BLaER1 (cell line): Measurements from ENCODE around the gene LMCD1.
A peak's percentile ranks its signal among the peaks of the same experiment; 100 is the strongest.

Experiments
- H3K27ac ChIP-seq: shearing (Covaris generic); formaldehyde crosslinking; 2 replicates; pipeline ENCODE4 v1.8.1; 2022
- H3K27me3 ChIP-seq: shearing (Covaris generic); formaldehyde crosslinking; 2 replicates; pipeline ENCODE4 v1.8.1; 2022
- H3K36me3 ChIP-seq: shearing (Covaris generic); formaldehyde crosslinking; 2 replicates; pipeline ENCODE4 v1.8.1; 2022
- H3K4me1 ChIP-seq: shearing (Covaris generic); formaldehyde crosslinking; 2 replicates; pipeline ENCODE4 v1.8.1; 2022
- H3K4me2 ChIP-seq: shearing (Covaris generic); formaldehyde crosslinking; 2 replicates; pipeline ENCODE4 v1.8.1; 2022
- H3K4me3 ChIP-seq: shearing (Covaris generic); formaldehyde crosslinking; 2 replicates; pipeline ENCODE4 v1.8.1; 2022
- H3K9ac ChIP-seq: shearing (Covaris generic); formaldehyde crosslinking; 2 replicates; pipeline ENCODE4 v1.8.1; 2022
- H3K9me3 ChIP-seq: shearing (Covaris generic); formaldehyde crosslinking; 2 replicates; pipeline ENCODE4 v1.8.1; 2022
- H4K20me1 ChIP-seq: shearing (Covaris generic); formaldehyde crosslinking; 2 replicates; pipeline ENCODE4 v1.8.1; 2022
- Cebpa-rat ChIP-seq: shearing (Covaris generic); IDR thresholded peaks from 2 replicates; pipeline ENCODE4 v1.8.1; 2022

Gene LMCD1

DNA sequence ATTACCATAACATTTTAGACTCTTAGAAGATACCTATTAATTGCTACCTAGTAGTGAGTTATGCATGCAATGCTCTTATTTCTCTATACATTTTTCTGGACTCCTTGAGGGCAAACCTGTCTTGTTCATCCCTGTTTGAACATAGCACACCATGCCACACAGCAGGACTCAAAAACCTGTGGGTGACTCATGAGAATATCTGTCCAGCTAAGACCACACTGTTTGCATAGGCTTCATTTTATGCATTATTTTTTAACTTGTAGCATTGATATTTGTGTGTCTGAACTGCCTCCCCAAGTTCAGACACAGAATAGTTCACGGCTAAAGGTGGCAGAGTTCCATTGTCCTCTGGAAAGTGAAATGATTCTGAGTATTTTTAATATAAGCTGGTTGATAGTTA lies 1.8 kb downstream of the LMCD1 start:
- H4K20me1 ChIP-seq, result no peaks in the 10 kb centered on the region
- H3K4me2 ChIP-seq, result peak overlapping the region; percentile 68
- H3K27ac ChIP-seq, result 0 out of 2 replicates have a peak overlapping the region, but pooled peaks have one; percentile 31
- no peak overlapping the region for H3K4me3 ChIP-seq
- no peak overlapping the region for H3K9ac ChIP-seq
- H3K36me3 ChIP-seq, result no peaks in the 10 kb centered on the region
- H3K4me1 ChIP-seq, result peaks cover 54% of the 10 kb centered on the region
- peaks cover 6% of the 10 kb centered on the region; the same call in 1 of the 2 replicates for H3K9me3 ChIP-seq
- no peaks in the 10 kb centered on the region for H3K27me3 ChIP-seq
- no peak for TF ChIP-seq Cebpa-rat

DNA sequence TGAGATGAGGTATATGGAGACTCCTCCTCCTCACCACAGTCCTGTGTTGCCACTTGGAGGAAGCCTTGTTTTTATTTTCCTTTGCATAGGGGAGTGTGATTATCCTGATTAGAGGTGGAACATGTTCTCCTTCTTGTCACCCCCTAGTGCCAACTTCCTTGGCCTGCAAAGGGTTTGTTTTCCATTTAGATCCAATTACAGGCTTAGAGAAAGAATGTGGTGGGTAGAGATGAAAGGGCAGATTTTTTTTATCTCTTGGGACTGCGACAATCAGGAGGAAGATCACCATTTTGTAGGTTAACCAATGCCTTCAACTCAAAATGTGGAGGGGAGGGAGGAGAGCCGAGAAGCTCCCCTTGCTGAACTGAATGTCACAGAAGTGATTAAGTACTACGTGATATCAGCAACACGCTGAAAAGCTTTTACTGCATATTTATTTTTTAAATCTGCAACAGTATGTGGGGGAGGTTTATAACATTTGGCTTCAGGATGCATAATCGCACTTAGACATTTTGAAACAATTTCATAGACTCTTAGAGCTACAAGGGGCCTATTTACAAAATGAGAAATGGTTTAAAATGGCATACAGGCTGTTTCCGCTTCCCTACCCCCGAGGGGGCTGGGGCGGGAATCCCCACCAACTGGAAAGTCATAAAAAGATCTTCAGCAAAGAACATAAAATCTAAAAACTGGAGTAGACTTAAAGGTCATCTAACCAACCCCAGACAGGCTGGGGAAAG lies 2.4 kb downstream of the LMCD1 start:
- H4K20me1 ChIP-seq, result no peaks in the 10 kb centered on the region
- H3K4me3 ChIP-seq, result no peak overlapping the region
- no peak for TF ChIP-seq Cebpa-rat
- peaks cover 54% of the 10 kb centered on the region for H3K4me1 ChIP-seq
- peak overlapping the region; percentile 68 for H3K4me2 ChIP-seq
- no peaks in the 10 kb centered on the region for H3K36me3 ChIP-seq
- H3K9me3 ChIP-seq, result peaks cover 6% of the 10 kb centered on the region; the same call in 1 of the 2 replicates
- no peaks in the 10 kb centered on the region for H3K27me3 ChIP-seq
- peak overlapping the region; percentile 31 for H3K27ac ChIP-seq
- no peak overlapping the region; the same call in 1 of the 2 replicates for H3K9ac ChIP-seq

DNA sequence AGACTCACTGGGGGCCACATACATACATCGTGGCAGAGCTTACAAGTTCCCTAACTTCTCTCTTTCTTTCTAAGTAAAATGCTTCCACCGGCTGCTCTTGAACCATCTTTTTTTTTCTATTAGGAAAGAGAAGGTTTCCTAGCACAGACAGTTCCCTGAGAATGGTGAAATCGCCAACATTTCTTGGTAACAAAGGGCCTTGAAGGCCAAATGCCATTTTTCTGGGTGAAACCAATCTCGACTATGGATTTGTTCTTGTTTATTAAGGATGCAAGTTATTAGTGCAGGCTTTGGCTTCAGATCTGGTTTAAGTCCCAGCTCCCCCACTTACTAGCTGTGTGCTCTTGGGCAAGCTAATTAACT lies 3.0 kb downstream of the LMCD1 start:
- peak overlapping the region; percentile 31 for H3K27ac ChIP-seq
- H3K9me3 ChIP-seq, result peaks cover 6% of the 10 kb centered on the region; the same call in 1 of the 2 replicates
- peaks cover 54% of the 10 kb centered on the region for H3K4me1 ChIP-seq
- no peak overlapping the region; the same call in 1 of the 2 replicates for H3K9ac ChIP-seq
- no peak overlapping the region for H3K4me3 ChIP-seq
- no peak for TF ChIP-seq Cebpa-rat
- peak overlapping the region; percentile 68 for H3K4me2 ChIP-seq
- H3K36me3 ChIP-seq, result no peaks in the 10 kb centered on the region
- no peaks in the 10 kb centered on the region for H3K27me3 ChIP-seq
- H4K20me1 ChIP-seq, result no peaks in the 10 kb centered on the region

DNA sequence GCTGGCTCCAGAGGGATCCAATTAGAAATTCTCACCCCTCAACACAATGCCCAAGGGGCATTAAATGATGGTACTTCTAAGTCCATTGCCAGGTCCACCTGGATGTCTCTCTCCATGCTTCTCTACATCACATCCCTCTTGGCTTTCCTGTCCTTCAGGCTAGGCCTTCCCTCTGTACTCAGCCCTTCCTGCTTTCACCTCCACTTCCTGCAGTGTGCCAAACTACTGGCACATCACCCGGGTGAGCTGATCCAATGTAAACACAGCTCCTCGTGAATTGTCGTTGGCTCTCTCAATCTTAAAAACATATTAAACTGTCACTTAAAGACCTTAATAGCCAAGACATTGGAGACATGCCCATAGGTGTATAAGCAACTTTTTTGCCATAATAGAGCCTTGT lies 4.0 kb downstream of the LMCD1 start:
- Histone ChIP-seq H3K4me1 (peaks cover 54% of the 10 kb centered on the region), H3K4me2 (0 out of 2 replicates have a peak overlapping the region, but pooled peaks have one; percentile 10)
- TF ChIP-seq Cebpa-rat, result no peak

DNA sequence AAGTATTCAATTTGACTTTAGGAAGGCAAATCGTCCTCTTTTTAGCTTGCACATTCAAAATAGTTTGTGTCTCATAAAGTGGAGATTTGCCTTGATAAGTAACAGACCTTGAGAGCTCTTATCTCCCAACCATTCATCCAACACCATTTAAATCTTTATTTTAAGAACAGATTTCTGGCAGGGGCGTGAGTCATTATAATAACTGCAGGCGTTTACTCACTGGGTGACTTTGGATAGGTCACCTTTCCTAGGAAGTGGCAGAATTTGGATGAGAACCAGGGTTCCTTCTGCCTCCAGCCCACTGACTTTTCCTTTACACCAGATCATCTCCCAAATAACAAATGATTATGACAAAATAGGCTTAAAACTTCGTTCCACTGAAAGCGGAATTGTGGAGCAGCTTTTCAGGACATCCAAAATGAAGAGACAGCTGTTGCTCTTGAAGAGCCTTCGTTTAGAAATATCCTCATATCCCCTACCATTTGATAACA lies 5.0 kb downstream of the LMCD1 start:
- Histone ChIP-seq H3K4me1 (peaks cover 54% of the 10 kb centered on the region), H3K4me3 (no peak overlapping the region)
- TF ChIP-seq Cebpa-rat, result no peak

More for the DNA sequence above, 4.0 kb downstream of the LMCD1 start:
- Histone ChIP-seq H4K20me1 (no peaks in the 10 kb centered on the region), H3K36me3 (no peaks in the 10 kb centered on the region), H3K27ac (no peak overlapping the region), H3K9me3 (peaks cover 6% of the 10 kb centered on the region; the same call in 1 of the 2 replicates), H3K27me3 (no peaks in the 10 kb centered on the region), H3K4me3 (no peak overlapping the region), H3K9ac (no peak overlapping the region)

DNA sequence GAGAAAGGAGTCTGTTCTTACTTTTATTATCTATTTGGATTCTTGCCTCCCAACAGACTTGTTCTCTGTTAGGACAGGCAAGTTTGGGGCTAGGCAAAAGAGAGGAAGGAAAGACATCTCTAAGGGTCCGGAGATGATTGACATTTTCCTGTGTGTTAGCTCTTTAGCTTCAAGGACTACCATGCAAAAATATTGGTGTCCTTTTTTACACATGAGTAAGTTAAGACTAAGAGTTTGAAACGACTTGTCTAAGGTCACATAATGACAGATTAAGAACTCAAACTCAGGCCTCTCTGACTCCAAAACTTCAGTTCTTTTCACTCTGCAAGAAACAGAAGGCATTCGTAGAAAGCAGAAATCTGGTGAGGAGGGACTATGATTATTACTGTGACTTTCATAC lies 5.9 kb downstream of the LMCD1 start:
- Histone ChIP-seq H3K9me3 (no peaks in the 10 kb centered on the region), H3K27ac (no peak overlapping the region), H3K4me3 (no peak overlapping the region), H3K4me2 (no peak overlapping the region), H3K27me3 (no peaks in the 10 kb centered on the region), H3K9ac (no peak overlapping the region), H4K20me1 (no peaks in the 10 kb centered on the region), H3K36me3 (no peaks in the 10 kb centered on the region), H3K4me1 (peaks cover 51% of the 10 kb centered on the region)
- no peak for TF ChIP-seq Cebpa-rat

More for the DNA sequence above, 5.0 kb downstream of the LMCD1 start:
- H3K4me2 ChIP-seq, result peak overlapping the region; percentile 52
- no peaks in the 10 kb centered on the region for H3K36me3 ChIP-seq
- no peak overlapping the region; the same call in 1 of the 2 replicates for H3K27ac ChIP-seq
- no peaks in the 10 kb centered on the region for H3K27me3 ChIP-seq
- no peak overlapping the region for H3K9ac ChIP-seq
- H3K9me3 ChIP-seq, result peaks cover 3% of the 10 kb centered on the region; the same call in 1 of the 2 replicates
- no peaks in the 10 kb centered on the region for H4K20me1 ChIP-seq

DNA sequence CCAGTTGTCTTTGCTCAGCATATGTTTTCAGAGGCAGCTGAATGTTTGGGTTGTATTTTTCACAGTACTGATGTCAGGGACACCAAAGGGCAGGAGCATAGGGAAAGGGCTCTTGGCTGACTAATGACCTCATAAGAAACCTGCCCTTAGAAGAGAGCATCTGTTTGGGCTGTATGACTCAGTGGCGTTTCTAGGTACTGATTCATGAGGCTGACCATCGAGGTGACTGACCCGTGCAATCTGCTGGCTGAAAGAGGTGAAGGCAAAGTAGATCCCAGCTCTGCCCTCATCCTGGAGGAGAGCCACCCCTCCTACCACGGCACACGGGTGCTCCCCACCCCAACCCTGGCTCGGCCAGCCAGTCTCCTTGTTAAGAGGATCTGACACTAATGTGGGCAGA lies 8.3 kb downstream of the LMCD1 start:
- Histone ChIP-seq H3K9me3 (no peaks in the 10 kb centered on the region), H3K4me1 (peaks cover 27% of the 10 kb centered on the region), H3K36me3 (no peaks in the 10 kb centered on the region), H4K20me1 (no peaks in the 10 kb centered on the region), H3K27ac (no peak overlapping the region), H3K27me3 (no peaks in the 10 kb centered on the region), H3K4me2 (no peak overlapping the region), H3K4me3 (no peak overlapping the region), H3K9ac (no peak overlapping the region)
- no peak for TF ChIP-seq Cebpa-rat

DNA sequence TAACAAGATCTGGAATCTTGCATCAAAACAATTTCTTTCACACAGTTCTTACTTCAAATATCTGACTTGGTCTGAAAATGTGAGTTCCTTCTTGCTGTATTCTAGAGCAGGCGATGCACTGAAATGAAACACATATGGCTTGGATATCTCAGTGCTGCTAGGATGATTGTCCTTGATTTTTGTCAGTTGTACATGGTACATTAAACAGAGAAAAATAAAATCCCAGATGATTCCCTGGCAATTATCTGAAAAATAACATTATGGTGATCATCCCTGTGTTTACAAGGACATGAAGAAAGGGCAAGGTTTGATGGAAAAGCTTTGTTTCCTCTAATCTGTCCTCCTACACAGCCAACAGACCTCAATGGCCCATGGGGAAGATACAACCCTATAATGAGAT lies 10.6 kb downstream of the LMCD1 start:
- H3K9me3 ChIP-seq, result no peaks in the 10 kb centered on the region
- no peak overlapping the region for H3K9ac ChIP-seq
- no peak overlapping the region for H3K27ac ChIP-seq
- peaks cover 16% of the 10 kb centered on the region for H3K4me1 ChIP-seq
- TF ChIP-seq Cebpa-rat, result no peak
- H3K4me3 ChIP-seq, result no peak overlapping the region
- H3K4me2 ChIP-seq, result no peak overlapping the region
- no peaks in the 10 kb centered on the region for H3K36me3 ChIP-seq
- H4K20me1 ChIP-seq, result no peaks in the 10 kb centered on the region
- no peaks in the 10 kb centered on the region for H3K27me3 ChIP-seq

DNA sequence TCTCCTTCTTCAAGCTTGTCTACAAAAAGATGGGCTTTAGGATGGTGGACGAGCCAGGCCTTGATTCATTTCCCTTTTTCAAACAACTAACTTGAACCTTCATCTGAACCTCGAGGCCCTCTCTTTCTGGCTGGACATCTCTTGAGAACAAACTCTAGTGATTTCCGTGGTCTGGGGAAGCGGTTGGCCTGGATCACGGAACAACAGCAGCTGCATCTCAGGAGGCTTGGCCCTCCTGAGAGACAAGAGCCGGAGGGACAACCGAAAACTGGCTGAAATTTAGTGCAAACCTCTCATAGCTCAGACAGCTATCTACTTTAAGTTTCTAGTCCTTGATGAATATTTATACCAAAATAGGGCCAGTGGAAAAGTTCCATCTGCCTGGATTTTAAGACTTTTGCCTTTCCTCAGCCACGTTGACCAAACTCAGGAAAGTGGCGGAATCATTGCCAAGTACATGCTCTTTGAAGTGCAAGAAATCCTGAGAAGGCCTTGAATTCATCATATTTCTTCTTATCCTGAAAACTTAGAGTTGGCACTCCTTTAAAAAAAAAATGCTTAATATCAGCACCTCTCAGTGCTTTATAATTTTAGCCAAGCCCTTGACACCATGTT lies 14.5 kb downstream of the LMCD1 start:
- H3K9me3 ChIP-seq, result peaks cover 7% of the 10 kb centered on the region; the same call in 1 of the 2 replicates

DNA sequence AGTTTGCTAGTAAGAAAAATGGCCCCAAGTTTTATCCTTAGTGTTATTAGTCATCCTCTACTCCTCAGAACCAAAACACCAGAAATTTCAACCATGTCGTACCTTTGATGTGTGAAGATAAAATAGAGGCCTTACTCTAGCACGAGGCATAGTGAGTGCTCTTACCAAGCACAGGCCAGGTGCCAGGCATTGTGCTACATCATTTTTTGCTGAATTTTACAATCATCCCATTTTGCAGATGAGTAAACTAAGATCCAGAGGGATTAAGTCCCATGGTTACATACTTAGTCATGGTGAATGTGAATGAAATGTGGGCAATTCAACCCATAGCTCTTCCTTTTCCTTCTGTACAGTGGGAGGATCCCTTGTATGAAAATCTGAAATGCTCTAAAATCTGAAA lies 15.2 kb downstream of the LMCD1 start:
- H3K36me3 ChIP-seq, result no peaks in the 10 kb centered on the region
- no peak overlapping the region for H3K9ac ChIP-seq
- no peak overlapping the region for H3K4me2 ChIP-seq
- no peak overlapping the region for H3K27ac ChIP-seq
- peaks cover 12% of the 10 kb centered on the region; the same call in 1 of the 2 replicates for H3K9me3 ChIP-seq
- H3K4me3 ChIP-seq, result no peak overlapping the region
- H4K20me1 ChIP-seq, result no peaks in the 10 kb centered on the region
- no peak for TF ChIP-seq Cebpa-rat
- H3K4me1 ChIP-seq, result peaks cover 14% of the 10 kb centered on the region
- no peaks in the 10 kb centered on the region for H3K27me3 ChIP-seq

More for the DNA sequence above, 14.5 kb downstream of the LMCD1 start:
- Histone ChIP-seq H4K20me1 (no peaks in the 10 kb centered on the region), H3K36me3 (no peaks in the 10 kb centered on the region), H3K27me3 (no peaks in the 10 kb centered on the region), H3K4me1 (peaks cover 12% of the 10 kb centered on the region), H3K4me3 (no peak overlapping the region), H3K9ac (no peak overlapping the region), H3K4me2 (peak overlapping the region; percentile 30), H3K27ac (peak overlapping the region; percentile 4; the same call in 1 of the 2 replicates)
- TF ChIP-seq Cebpa-rat, result no peak
